SK-N-SH treated with all-trans-retinoic acid at 6 μM for 48 hours (cell line): Measurements from ENCODE around the gene TLR2.
A peak's percentile ranks its signal among the peaks of the same experiment; 100 is the strongest.

Experiments
- ATAC-seq: fragments of 200-7000 bp; cut with Tn5 transposase; 3 replicates; pipeline ENCODE4 v1.9.1; 2020; ENCODE audit warnings: mild to moderate bottlenecking, moderate library complexity
- ARNTL ChIP-seq: fragments of 450-650 bp; formaldehyde crosslinking; IDR thresholded peaks from 2 replicates; pipeline ENCODE4 v1.5.0; 2020; ENCODE audit warnings: low read depth, mild to moderate bottlenecking, moderate library complexity, borderline replicate concordance
- BACH2 ChIP-seq: fragments of 250-450 bp; sonication (Bioruptor Pico); IDR thresholded peaks from 2 replicates; pipeline ENCODE4 v1.9.0; 2021; ENCODE audit warnings: mild to moderate bottlenecking, borderline replicate concordance
- CREB5 ChIP-seq: fragments of 250-450 bp; sonication (Bioruptor Pico); IDR thresholded peaks from 2 replicates; pipeline ENCODE4 v1.5.1; 2020; ENCODE audit warnings: low read depth, mild to moderate bottlenecking, moderate library complexity
- CSDC2 ChIP-seq: fragments of 250-450 bp; sonication (Bioruptor Pico); IDR thresholded peaks from 2 replicates; pipeline ENCODE4 v1.5.0; 2020; ENCODE audit warnings: mild to moderate bottlenecking, moderate library complexity
- CSRNP3 ChIP-seq: fragments of 250-450 bp; sonication (Bioruptor Pico); IDR thresholded peaks from 2 replicates; pipeline ENCODE4 v1.5.1; 2021; ENCODE audit warnings: mild to moderate bottlenecking, moderate library complexity
- ESRRG ChIP-seq: fragments of 250-450 bp; sonication (Bioruptor Pico); IDR thresholded peaks from 2 replicates; pipeline ENCODE4 v1.6.1; 2021; ENCODE audit warnings: mild to moderate bottlenecking
- GLIS3 ChIP-seq: fragments of 250-450 bp; sonication (Bioruptor Pico); IDR thresholded peaks from 2 replicates; pipeline ENCODE4 v1.5.0; 2020; ENCODE audit warnings: mild to moderate bottlenecking, moderate library complexity
- ISL1 ChIP-seq: fragments of 250-450 bp; sonication (Bioruptor Pico); IDR thresholded peaks from 2 replicates; pipeline ENCODE4 v2.1.2; 2022; ENCODE audit warnings: mild to moderate bottlenecking, moderate library complexity
- OSR1 ChIP-seq: fragments of 250-450 bp; sonication (Bioruptor Pico); IDR thresholded peaks from 2 replicates; pipeline ENCODE4 v1.8.0; 2022; ENCODE audit warnings: moderate library complexity, mild to moderate bottlenecking, inconsistent platforms
- PATZ1 ChIP-seq: fragments of 250-450 bp; sonication (Bioruptor Pico); IDR thresholded peaks from 2 replicates; pipeline ENCODE4 v1.8.0; 2020; ENCODE audit warnings: mild to moderate bottlenecking, moderate library complexity, borderline replicate concordance
- POU6F1 ChIP-seq: fragments of 250-450 bp; sonication (Bioruptor Pico); IDR thresholded peaks from 2 replicates; pipeline ENCODE4 v1.8.0; 2021; ENCODE audit warnings: low read depth, mild to moderate bottlenecking, moderate library complexity, borderline replicate concordance
- PPARA ChIP-seq: fragments of 250-450 bp; sonication (Bioruptor Pico); IDR thresholded peaks from 2 replicates; pipeline ENCODE4 v1.5.0; 2020; ENCODE audit warnings: mild to moderate bottlenecking, borderline replicate concordance
- RARB ChIP-seq: fragments of 250-450 bp; sonication (Bioruptor Pico); IDR thresholded peaks from 2 replicates; pipeline ENCODE4 v1.8.0; 2021; ENCODE audit warnings: mild to moderate bottlenecking, moderate library complexity
- SNAI2 ChIP-seq: fragments of 250-450 bp; sonication (Bioruptor Pico); IDR thresholded peaks from 2 replicates; pipeline ENCODE4 v1.5.0; 2020; ENCODE audit warnings: mild to moderate bottlenecking, moderate library complexity
- TOX ChIP-seq: fragments of 250-450 bp; sonication (Bioruptor Pico); IDR thresholded peaks from 2 replicates; pipeline ENCODE4 v1.8.0; 2021; ENCODE audit warnings: mild to moderate bottlenecking, moderate library complexity, borderline replicate concordance
- TSHZ2 ChIP-seq: fragments of 250-450 bp; sonication (Bioruptor Pico); IDR thresholded peaks from 2 replicates; pipeline ENCODE4 v1.5.0; 2020; ENCODE audit warnings: mild to moderate bottlenecking, moderate library complexity
- ZC3H10 ChIP-seq: fragments of 250-450 bp; sonication (Bioruptor Pico); IDR thresholded peaks from 2 replicates; pipeline ENCODE4 v1.5.1; 2021; ENCODE audit warnings: mild to moderate bottlenecking, moderate library complexity
- ZFP3 ChIP-seq: fragments of 250-450 bp; sonication (Bioruptor Pico); IDR thresholded peaks from 2 replicates; pipeline ENCODE4 v1.5.0; 2020; ENCODE audit warnings: mild to moderate bottlenecking, moderate library complexity
- ZFP30 ChIP-seq: fragments of 450-650 bp; formaldehyde crosslinking; IDR thresholded peaks from 2 replicates; pipeline ENCODE4 v1.5.0; 2022; ENCODE audit warnings: mild to moderate bottlenecking, moderate library complexity
- ZNF565 ChIP-seq: fragments of 450-650 bp; formaldehyde crosslinking; conservative IDR thresholded peaks from 2 replicates; pipeline ENCODE4 v1.5.0; 2020; ENCODE audit warnings: low read depth, mild to moderate bottlenecking, moderate library complexity
- ZNF70 ChIP-seq: fragments of 450-650 bp; formaldehyde crosslinking; IDR thresholded peaks from 2 replicates; pipeline ENCODE4 v1.5.0; 2020; ENCODE audit warnings: mild to moderate bottlenecking, moderate library complexity
- ZNF8 ChIP-seq: fragments of 450-650 bp; formaldehyde crosslinking; IDR thresholded peaks from 2 replicates; pipeline ENCODE4 v1.5.0; 2020; ENCODE audit warnings: mild to moderate bottlenecking, moderate library complexity

Gene TLR2

GRCh38 chr4:153684182-153684970 lies at the start of gene TLR2:
TSS of gene TLR2 (plus strand) at chr4:153684280. CDS start at chr4:153702908, 18,628 bp downstream.
- ATAC-seq, result peak; percentile 81
- TF ChIP-seq CREB5 (CRISPR knock-in tag) (no peak), OSR1 (CRISPR knock-in tag) (no peak), TOX (CRISPR knock-in tag) (no peak), ZFP3 (CRISPR knock-in tag) (no peak), CSDC2 (no peak), ARNTL (CRISPR knock-in tag) (no peak), SNAI2 (CRISPR knock-in tag) (no peak), TSHZ2 (CRISPR knock-in tag) (no peak), CSRNP3 (no peak), BACH2 (CRISPR knock-in tag) (no peak), ISL1 (no peak), PPARA (CRISPR knock-in tag) (no peak), ESRRG (CRISPR knock-in tag) (no peak), RARB (CRISPR knock-in tag) (no peak), ZNF70 (no peak), PATZ1 (CRISPR knock-in tag) (no peak; the same call in 1 of the 2 replicates), POU6F1 (CRISPR knock-in tag) (no peak), ZNF565 (CRISPR knock-in tag) (no peak), ZNF8 (CRISPR knock-in tag) (no peak), ZFP30 (CRISPR knock-in tag) (no peak)

GRCh38 chr4:153634738-153635353 lies 49.2 kb upstream of the TLR2 start:
- TF ChIP-seq RARB (CRISPR knock-in tag) (no peak), ZC3H10 (CRISPR knock-in tag) (no peak), ISL1 (no peak), CREB5 (CRISPR knock-in tag) (no peak), ZNF565 (CRISPR knock-in tag) (no peak), CSRNP3 (no peak), ZNF70 (no peak), BACH2 (CRISPR knock-in tag) (no peak), GLIS3 (CRISPR knock-in tag) (no peak), ZNF8 (CRISPR knock-in tag) (no peak), SNAI2 (CRISPR knock-in tag) (no peak), PPARA (CRISPR knock-in tag) (no peak), POU6F1 (CRISPR knock-in tag) (no peak), ZFP3 (CRISPR knock-in tag) (no peak)
- ATAC-seq, result peak; percentile 53; the same call in 1 of the 3 replicates
